ENCODE results near the gene GFOD1. TPM values are rescaled to one million over a fixed set of nuclear protein-coding genes. Genes with fewer than 3 reads are reported as not detected.

Gene GFOD1
- total and polyA plus RNA-seq, 5 donors, result 30.3 to 81.7 (median 54.0) TPM

DNA sequence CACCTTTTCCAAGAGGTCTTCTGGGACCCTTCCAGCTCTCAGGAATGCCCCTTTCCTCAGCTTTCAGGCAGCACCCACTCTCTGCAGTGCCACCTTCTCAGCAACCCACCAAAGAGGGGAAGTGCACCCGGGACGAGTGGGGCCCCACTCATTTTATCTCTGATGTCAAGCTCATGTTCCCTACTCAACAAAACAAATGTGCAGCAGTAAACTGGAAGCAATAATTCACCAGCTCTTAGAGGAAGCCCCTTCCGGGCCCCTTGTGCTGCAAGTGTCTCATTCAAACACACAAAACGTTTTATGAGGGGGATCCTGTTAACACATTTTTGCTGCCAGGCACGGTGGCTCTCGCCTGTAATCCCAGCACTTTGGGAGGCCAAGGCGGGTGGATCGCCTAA lies 13.6 kb downstream of the GFOD1 start:
- ATAC-seq, result no peak
- intact Hi-C loops (cut with DNase I), result loop anchor here in 2 of 4 donors (10.0 kb wide), 2 partner anchors 49 to 59 kb away; no protein-coding TSS in a partner anchor
- H3K4me1 ChIP-seq (ENCODE audit: control insufficient read depth, insufficient read depth, low read length), result peaks cover 10% of the 10 kb centered on the region

DNA sequence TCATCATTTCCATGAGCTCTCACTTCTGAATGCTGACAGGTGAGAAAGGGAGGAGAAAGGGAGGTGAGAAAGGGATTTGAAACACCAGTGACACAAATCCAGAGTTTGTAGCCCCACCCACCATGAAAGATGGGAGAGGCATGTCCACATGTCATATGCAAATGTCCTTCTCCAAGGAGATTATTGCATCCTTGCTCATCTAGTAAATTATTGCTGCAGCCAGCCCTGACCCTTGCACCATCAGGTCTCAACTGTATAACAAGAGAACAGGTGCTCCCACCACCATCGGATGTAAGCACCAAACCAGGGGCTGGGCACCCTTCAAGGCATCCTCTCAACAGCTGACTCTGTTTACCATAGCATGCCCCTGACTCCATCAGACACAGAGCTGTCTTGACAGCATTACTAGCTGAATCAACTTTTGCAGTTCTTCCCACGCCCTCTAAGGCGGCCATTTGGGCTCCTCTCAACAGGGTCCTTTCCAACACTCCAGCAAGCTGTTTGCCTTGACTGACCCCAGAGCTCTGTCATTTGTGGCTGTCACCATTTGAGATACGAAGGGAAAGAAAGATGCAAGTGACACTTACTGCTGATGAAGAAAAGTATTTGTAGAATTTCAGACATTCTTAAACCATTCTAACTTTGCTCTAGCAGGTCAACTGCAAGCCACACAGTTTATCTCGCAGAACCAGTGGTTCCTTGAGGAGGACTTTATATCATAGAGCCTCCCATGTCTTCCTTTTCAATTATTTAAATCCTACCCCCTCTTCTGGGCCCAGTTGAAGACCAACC lies 14.2 kb downstream of the GFOD1 start:
- H3K27me3 ChIP-seq (ENCODE audit: control insufficient read depth, insufficient read depth), result no peaks in the 10 kb centered on the region
- H3K27ac ChIP-seq (ENCODE audit: low read length), result peak overlapping the region; percentile 62
- ATAC-seq, result peak in 1 of 2 donors; percentile 33
- intact Hi-C loops (cut with DNase I), result loop anchor here in 2 of 4 donors (10.0 kb wide), 2 partner anchors 48 to 58 kb away; no protein-coding TSS in a partner anchor
- no peaks in the 10 kb centered on the region for H3K9me3 ChIP-seq (ENCODE audit: control insufficient read depth, low read length)
- H3K4me1 ChIP-seq (ENCODE audit: control insufficient read depth, insufficient read depth, low read length), result peaks cover 10% of the 10 kb centered on the region
- no peak overlapping the region for H3K4me3 ChIP-seq (ENCODE audit: low read length)
- DNase-seq, result no peak
- WGBS, result 74% methylated on average over 5 of the region's 5 CpGs

More for the DNA sequence above, 13.6 kb downstream of the GFOD1 start:
- DNase-seq, result no peak
- WGBS, result 64% methylated on average over 8 of the region's 8 CpGs
- H3K27ac ChIP-seq (ENCODE audit: low read length), result peak overlapping the region; percentile 62
- H3K9me3 ChIP-seq (ENCODE audit: control insufficient read depth, low read length), result no peaks in the 10 kb centered on the region
- H3K27me3 ChIP-seq (ENCODE audit: control insufficient read depth, insufficient read depth), result no peaks in the 10 kb centered on the region
- H3K4me3 ChIP-seq (ENCODE audit: low read length), result no peak overlapping the region

DNA sequence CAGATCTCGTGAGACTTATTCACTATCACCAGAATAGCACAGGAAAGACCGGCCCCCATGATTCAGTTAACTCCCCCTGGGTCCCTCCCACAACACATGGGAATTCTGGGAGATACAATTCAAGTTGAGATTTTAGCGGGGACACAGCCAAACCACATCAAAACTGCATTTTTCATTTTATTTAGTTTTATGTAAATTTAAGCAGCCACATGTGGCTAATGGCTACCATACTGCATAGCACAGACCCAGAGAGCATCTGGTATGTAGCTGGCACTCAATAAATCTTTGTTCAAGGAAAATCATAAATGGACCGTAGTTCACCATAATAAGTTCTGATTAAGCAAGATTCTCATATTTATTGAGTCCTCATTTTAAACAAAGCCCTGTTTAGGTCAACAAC lies 15.3 kb downstream of the GFOD1 start:
- no peak for ATAC-seq
- no peak overlapping the region for H3K4me3 ChIP-seq (ENCODE audit: low read length)
- H3K9me3 ChIP-seq (ENCODE audit: control insufficient read depth, low read length), result no peaks in the 10 kb centered on the region
- no peak for DNase-seq
- 54% methylated on average over 4 of the region's 4 CpGs for WGBS
- H3K4me1 ChIP-seq (ENCODE audit: control insufficient read depth, insufficient read depth, low read length), result peaks cover 10% of the 10 kb centered on the region
- no peak overlapping the region for H3K27ac ChIP-seq (ENCODE audit: low read length)
- no peaks in the 10 kb centered on the region for H3K27me3 ChIP-seq (ENCODE audit: control insufficient read depth, insufficient read depth)
- intact Hi-C loops (cut with DNase I), result loop anchor here in 2 of 4 donors (10.0 kb wide), 2 partner anchors 47 to 57 kb away; no protein-coding TSS in a partner anchor

DNA sequence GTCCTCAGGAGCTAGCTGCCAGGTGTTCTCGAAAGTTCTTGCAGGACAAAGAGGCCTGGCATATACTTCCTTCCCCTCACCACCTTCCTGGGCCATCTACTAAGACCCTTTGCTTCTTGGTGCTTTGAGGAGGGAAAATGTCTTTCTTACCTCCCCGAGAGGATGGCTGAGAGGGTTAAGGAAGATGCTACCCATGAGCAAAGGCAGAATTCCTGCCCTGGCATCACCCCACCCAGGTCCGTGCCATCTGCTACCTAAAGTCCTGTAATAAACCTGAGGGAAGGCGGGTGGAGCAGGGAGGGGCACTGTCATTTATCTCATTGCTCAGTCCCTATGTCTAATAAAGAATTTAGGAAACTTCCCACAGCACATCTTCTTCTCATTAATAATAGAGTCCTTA lies 16.2 kb downstream of the GFOD1 start:
- no peaks in the 10 kb centered on the region for H3K27me3 ChIP-seq (ENCODE audit: control insufficient read depth, insufficient read depth)
- H3K4me1 ChIP-seq (ENCODE audit: control insufficient read depth, insufficient read depth, low read length), result peaks cover 17% of the 10 kb centered on the region
- peak overlapping the region; percentile 88 for H3K27ac ChIP-seq (ENCODE audit: low read length)
- H3K4me3 ChIP-seq (ENCODE audit: low read length), result no peak overlapping the region
- H3K9me3 ChIP-seq (ENCODE audit: control insufficient read depth, low read length), result no peaks in the 10 kb centered on the region
- ATAC-seq (no peak), DNase-seq (no peak)
- 67% methylated on average over 4 of the region's 4 CpGs for WGBS
- intact Hi-C loops (cut with DNase I), result loop anchor here in 2 of 4 donors (10.0 kb wide), 2 partner anchors 46 to 56 kb away; no protein-coding TSS in a partner anchor

DNA sequence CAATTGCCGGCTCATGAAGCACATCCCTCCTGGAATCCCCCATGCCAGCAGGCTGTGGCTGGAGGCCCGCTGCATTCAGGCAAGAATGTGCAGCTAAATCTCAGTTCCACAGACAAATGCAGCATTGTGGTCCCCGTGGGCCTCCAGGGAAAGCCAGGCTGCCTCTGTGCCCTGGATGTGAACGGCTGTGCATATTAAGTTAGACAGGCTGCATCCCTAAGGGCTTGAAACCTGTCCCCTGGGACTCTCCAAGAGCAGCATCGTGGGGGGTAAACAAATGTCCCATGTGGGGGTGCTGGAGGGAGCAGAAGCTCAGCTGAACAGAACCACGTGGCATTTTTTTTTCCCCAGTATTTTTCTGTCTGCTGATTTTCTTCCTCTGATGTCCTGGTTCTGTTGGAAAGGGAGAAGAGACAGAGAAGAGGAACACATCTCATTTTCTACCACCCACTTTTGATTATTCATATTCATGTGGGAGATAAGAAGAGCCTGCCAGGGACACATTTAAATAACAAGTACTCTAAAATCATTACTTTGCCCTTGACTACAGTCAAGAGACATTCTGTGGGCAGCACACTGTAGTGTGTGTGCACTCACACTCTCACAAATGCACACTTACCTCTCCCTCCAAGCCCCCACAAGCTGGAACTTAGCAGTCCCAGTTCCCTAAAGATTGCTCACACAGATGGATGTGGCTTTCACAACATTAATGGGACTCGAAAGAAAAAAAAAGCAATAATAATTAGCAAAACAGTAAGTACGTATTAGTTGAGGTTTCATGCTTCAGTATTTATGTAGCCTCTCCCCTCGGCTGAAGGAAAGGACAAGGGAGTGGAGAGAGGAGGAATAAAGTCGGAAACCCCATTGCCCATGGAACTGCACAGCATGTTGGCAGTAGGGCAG lies 16.9 kb downstream of the GFOD1 start:
- intact Hi-C loops (cut with DNase I), result loop anchor here in 2 of 4 donors (10.0 kb wide), 2 partner anchors 46 to 56 kb away; no protein-coding TSS in a partner anchor
- H3K9me3 ChIP-seq (ENCODE audit: control insufficient read depth, low read length), result no peaks in the 10 kb centered on the region
- H3K4me3 ChIP-seq (ENCODE audit: low read length), result no peak overlapping the region
- 54% methylated on average over 10 of the region's 10 CpGs for WGBS
- ATAC-seq (peak; percentile 63 to 72), DNase-seq (no peak)
- peak overlapping the region; percentile 88 for H3K27ac ChIP-seq (ENCODE audit: low read length)
- H3K4me1 ChIP-seq (ENCODE audit: control insufficient read depth, insufficient read depth, low read length), result peaks cover 17% of the 10 kb centered on the region
- no peaks in the 10 kb centered on the region for H3K27me3 ChIP-seq (ENCODE audit: control insufficient read depth, insufficient read depth)

DNA sequence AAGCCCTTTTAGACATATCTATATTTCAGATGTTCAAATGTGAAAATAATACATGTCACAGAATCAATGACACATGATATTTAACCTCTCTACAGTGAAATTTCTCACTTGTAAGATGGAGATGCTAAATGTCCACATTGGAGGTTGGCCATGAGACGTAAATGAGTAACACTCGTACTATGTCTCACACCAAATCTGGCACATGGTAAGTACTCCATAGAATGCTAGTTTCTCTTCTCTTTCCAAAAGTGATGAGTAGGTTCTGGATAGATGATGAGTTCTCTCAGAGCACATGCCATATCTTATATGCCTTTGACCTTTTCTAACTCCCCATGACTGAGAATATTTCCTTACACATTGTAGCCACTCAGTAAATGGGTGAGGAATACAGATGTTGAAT lies 17.7 kb downstream of the GFOD1 start:
- DNase-seq (no peak), ATAC-seq (no peak)
- H3K4me1 ChIP-seq (ENCODE audit: control insufficient read depth, insufficient read depth, low read length), result peaks cover 17% of the 10 kb centered on the region
- no peak overlapping the region for H3K4me3 ChIP-seq (ENCODE audit: low read length)
- 81% methylated on average over 2 of the region's 2 CpGs for WGBS
- intact Hi-C loops (cut with DNase I), result loop anchor here in 2 of 4 donors (10.0 kb wide), 2 partner anchors 45 to 55 kb away; no protein-coding TSS in a partner anchor
- peak overlapping the region; percentile 74 for H3K27ac ChIP-seq (ENCODE audit: low read length)
- no peaks in the 10 kb centered on the region for H3K27me3 ChIP-seq (ENCODE audit: control insufficient read depth, insufficient read depth)
- no peaks in the 10 kb centered on the region for H3K9me3 ChIP-seq (ENCODE audit: control insufficient read depth, low read length)

DNA sequence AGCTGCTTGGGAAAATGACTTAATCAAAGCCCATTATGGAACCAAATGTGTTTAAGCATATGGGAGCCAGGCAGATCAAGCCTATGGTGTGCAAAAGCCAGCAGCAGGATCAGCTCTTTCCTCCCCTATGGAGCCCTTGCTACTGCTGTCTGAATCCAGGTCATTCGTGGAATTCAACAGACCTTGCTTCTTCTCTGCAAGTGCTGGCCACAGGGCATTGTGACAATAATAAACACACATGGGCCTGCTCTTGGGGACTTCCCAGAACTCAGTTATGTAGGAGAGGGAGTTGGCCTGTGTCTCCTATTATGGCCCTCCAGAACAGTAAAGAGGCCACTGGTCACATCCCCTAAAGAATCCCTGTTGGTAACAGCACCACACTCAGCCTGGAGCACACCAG lies 18.6 kb downstream of the GFOD1 start:
- WGBS, result 55% methylated on average over 1 of the region's 1 CpG
- Histone ChIP-seq H3K27me3 (ENCODE audit: control insufficient read depth, insufficient read depth) (no peaks in the 10 kb centered on the region), H3K9me3 (ENCODE audit: control insufficient read depth, low read length) (no peaks in the 10 kb centered on the region), H3K4me1 (ENCODE audit: control insufficient read depth, insufficient read depth, low read length) (peaks cover 16% of the 10 kb centered on the region), H3K27ac (ENCODE audit: low read length) (peak overlapping the region; percentile 93), H3K4me3 (ENCODE audit: low read length) (no peak overlapping the region)
- no peak for ATAC-seq
- intact Hi-C loops (cut with DNase I), result no loop called here
- DNase-seq, result no peak

DNA sequence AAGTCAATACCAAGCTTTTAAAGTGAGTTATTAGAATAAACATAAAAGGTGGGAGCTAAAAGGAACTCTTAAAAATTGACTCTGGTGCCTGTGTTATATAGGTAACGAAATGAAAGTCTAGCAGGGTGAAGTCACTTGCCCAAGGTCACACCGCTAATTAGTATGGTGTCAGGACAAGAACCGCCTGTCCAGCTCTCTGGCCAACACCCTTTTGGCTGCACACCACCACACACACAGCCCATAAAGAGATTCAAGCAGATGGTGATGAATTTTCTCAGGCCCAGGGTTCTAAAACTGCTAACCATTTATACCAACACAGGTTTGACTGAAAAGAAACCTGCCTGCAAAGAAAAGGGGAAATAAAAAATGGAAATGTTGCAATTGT lies 20.2 kb downstream of the GFOD1 start:
- 71% methylated on average over 3 of the region's 3 CpGs for WGBS
- ATAC-seq (peak; percentile 36 to 42), DNase-seq (no peak)
- intact Hi-C loops (cut with DNase I), result no loop called here
- H3K9me3 ChIP-seq (ENCODE audit: control insufficient read depth, low read length), result no peaks in the 10 kb centered on the region
- H3K27me3 ChIP-seq (ENCODE audit: control insufficient read depth, insufficient read depth), result no peaks in the 10 kb centered on the region
- H3K4me1 ChIP-seq (ENCODE audit: control insufficient read depth, insufficient read depth, low read length), result peaks cover 15% of the 10 kb centered on the region
- no peak overlapping the region for H3K4me3 ChIP-seq (ENCODE audit: low read length)
- H3K27ac ChIP-seq (ENCODE audit: low read length), result peak overlapping the region; percentile 77

DNA sequence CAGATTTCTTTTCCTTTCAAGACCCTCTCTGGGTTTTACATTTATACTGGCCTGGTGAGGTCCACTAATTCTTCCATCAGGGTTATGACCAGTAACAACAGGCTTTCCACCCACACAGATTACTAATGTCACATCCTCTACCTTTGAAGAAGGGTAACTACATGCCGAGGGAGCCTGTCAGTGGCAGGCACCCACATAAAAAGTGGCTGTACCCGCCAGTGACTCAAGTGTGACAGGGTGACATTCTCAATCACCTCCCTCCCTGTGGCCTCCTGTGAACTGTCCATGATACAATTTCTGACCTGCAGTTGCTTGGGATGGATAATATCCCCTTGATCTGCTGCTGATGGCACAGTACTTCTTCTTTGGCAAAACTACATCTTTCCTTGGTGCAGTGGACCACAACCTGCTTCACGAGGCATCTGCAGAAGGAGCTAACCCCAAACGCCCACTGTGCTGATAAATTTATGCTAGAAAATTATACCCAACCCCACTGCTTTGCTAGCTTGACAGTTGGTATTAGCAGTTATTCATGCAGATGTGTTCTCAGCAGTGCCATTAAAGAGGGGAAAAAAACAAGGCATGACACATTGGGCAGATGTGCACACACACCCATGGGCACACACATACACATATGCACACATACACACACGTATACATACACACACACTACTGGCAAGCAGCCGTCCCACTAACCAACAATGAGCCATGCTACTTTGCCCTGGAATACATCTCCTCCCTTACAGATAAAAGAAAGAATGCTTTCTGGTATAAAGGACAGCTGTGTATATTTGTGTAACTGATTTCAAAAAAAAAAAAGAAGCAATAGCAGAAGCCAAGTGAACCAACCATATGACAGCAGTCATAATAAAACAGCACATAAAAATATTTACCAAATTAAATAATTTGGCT lies 20.8 kb downstream of the GFOD1 start:
- Histone ChIP-seq H3K9me3 (ENCODE audit: control insufficient read depth, low read length) (no peaks in the 10 kb centered on the region), H3K4me3 (ENCODE audit: low read length) (no peak overlapping the region), H3K27me3 (ENCODE audit: control insufficient read depth, insufficient read depth) (no peaks in the 10 kb centered on the region), H3K4me1 (ENCODE audit: control insufficient read depth, insufficient read depth, low read length) (peaks cover 18% of the 10 kb centered on the region), H3K27ac (ENCODE audit: low read length) (peak overlapping the region; percentile 94)
- intact Hi-C loops (cut with DNase I), result no loop called here
- WGBS, result 62% methylated on average over 6 of the region's 6 CpGs
- ATAC-seq (no peak), DNase-seq (no peak)

DNA sequence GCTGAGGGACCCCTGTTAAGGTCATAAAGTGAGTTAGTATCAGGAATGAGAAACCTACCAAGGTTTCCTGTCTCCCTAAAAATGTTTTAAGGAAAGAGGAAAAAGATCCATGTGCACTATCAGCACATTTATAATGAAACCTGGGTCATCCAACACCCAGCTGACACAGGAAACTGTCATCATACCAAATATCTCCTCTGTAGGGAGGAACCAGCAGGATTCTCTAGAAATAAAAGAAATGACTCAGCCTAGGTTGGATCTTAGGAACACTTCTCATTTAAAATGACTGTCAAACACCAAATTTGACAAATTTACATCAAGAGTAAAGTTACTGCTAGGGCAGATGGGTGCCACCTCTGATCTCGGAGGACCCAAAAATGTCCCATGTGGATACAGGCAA lies 21.7 kb downstream of the GFOD1 start:
- DNase-seq (no peak), ATAC-seq (no peak)
- H3K27ac ChIP-seq (ENCODE audit: low read length), result peak overlapping the region; percentile 67
- peaks cover 24% of the 10 kb centered on the region for H3K4me1 ChIP-seq (ENCODE audit: control insufficient read depth, insufficient read depth, low read length)
- H3K9me3 ChIP-seq (ENCODE audit: control insufficient read depth, low read length), result no peaks in the 10 kb centered on the region
- intact Hi-C loops (cut with DNase I), result no loop called here
- WGBS, result 91% methylated on average over 1 of the region's 1 CpG
- H3K4me3 ChIP-seq (ENCODE audit: low read length), result no peak overlapping the region
- H3K27me3 ChIP-seq (ENCODE audit: control insufficient read depth, insufficient read depth), result no peaks in the 10 kb centered on the region
